PC-3 (cell line): ENCODE data around the gene SRGAP1. TPM values are rescaled to one million over a fixed set of nuclear protein-coding genes. Genes with fewer than 3 reads are reported as not detected.

Experiments
- ATAC-seq: fragments of 200-7000 bp; cut with Tn5 transposase; 2 replicates; pipeline ENCODE4 v1.9.1; 2020; ENCODE audit warnings: mild to moderate bottlenecking, moderate library complexity
- Bru-seq: library from RNA; stranded (reverse); fragments of 400-500 nt; gene quantifications from one replicate; lab custom pipeline; 2021; lab: Mats Ljungman, UMichigan
- BruChase-seq, 2 experiments: library from RNA; stranded (reverse); fragments of 400-500 nt; gene quantifications; one replicate each; lab custom pipeline; 2021; lab: Mats Ljungman, UMichigan
- BruUV-seq: library from RNA; stranded (reverse); fragments of 400-500 nt; replicated peaks from 2 replicates; lab custom pipeline; 2021; lab: Mats Ljungman, UMichigan
- CTCF ChIA-PET: fragments of 300-600 bp; sonication (Branson Sonifier 250); formaldehyde crosslinking; loops from one replicate; lab custom pipeline; 2022; ENCODE audit warnings: antibody characterized with exemption; lab: Charles Lee
- POLR2A ChIA-PET: fragments of 300-600 bp; sonication (Branson Sonifier 250); formaldehyde crosslinking; loops from one replicate; lab custom pipeline; 2022; ENCODE audit warnings: antibody characterized with exemption; ENCODE audit not compliant: unreplicated experiment; lab: Charles Lee
- DNase-seq: peaks from one replicate; pipeline ENCODE4 v3.0.0-alpha.2; 2015
- H2AFZ ChIP-seq: fragments of 300-600 bp; sonication (generic); 2 replicates; pipeline ENCODE4 v1.6.0; 2016; ENCODE audit warnings: antibody characterized with exemption, low read length
- H3F3A ChIP-seq: fragments of 300-600 bp; sonication (generic); one replicate; pipeline ENCODE4 v1.6.0; 2017; ENCODE audit warnings: antibody characterized with exemption, low read length, control low read depth, mild to moderate bottlenecking; ENCODE audit not compliant: unreplicated experiment
- H3K27ac ChIP-seq: fragments of 300-600 bp; sonication (generic); 2 replicates; pipeline ENCODE4 v1.5.1; 2016; ENCODE audit warnings: mild to moderate bottlenecking, low read length
- H3K27me3 ChIP-seq: fragments of 300-600 bp; sonication (generic); 2 replicates; pipeline ENCODE4 v1.6.1; 2016; ENCODE audit warnings: low read length, mixed read lengths
- H3K36me3 ChIP-seq: fragments of 300-600 bp; sonication (generic); 2 replicates; pipeline ENCODE4 v1.6.1; 2016; ENCODE audit warnings: low read depth, mixed run types, low read length, mixed read lengths
- H3K4me1 ChIP-seq: fragments of 300-600 bp; sonication (generic); 2 replicates; pipeline ENCODE4 v1.5.1; 2016; ENCODE audit warnings: low read length; ENCODE audit not compliant: insufficient read depth
- H3K4me2 ChIP-seq: fragments of 300-600 bp; sonication (generic); 2 replicates; pipeline ENCODE4 v1.6.0; 2016; ENCODE audit warnings: low read length
- H3K4me3 ChIP-seq: fragments of 300-600 bp; sonication (generic); 2 replicates; pipeline ENCODE4 v1.5.1; 2016; ENCODE audit warnings: mild to moderate bottlenecking, low read length, mixed read lengths
- H3K79me2 ChIP-seq: fragments of 300-600 bp; sonication (generic); 2 replicates; pipeline ENCODE4 v1.6.1; 2017; ENCODE audit warnings: low read length, mixed read lengths
- H3K9ac ChIP-seq: fragments of 300-600 bp; sonication (generic); 2 replicates; pipeline ENCODE4 v1.6.0; 2016; ENCODE audit warnings: mild to moderate bottlenecking, low read length
- H3K9me2 ChIP-seq: fragments of 300-600 bp; sonication (generic); replicated peaks from 2 replicates; pipeline ENCODE4 v1.6.1; 2016; ENCODE audit warnings: mixed run types, low read length, mixed read lengths
- H3K9me3 ChIP-seq: fragments of 300-600 bp; sonication (generic); 2 replicates; pipeline ENCODE4 v1.6.1; 2016; ENCODE audit warnings: low read length, mixed read lengths
- H4K20me1 ChIP-seq: fragments of 300-600 bp; sonication (generic); 2 replicates; pipeline ENCODE4 v1.6.1; 2016; ENCODE audit warnings: low read length, mixed read lengths
- CTCF ChIP-seq: fragments of 300-600 bp; sonication (generic); conservative IDR thresholded peaks from 2 replicates; pipeline ENCODE4 v1.5.1; 2017; ENCODE audit warnings: antibody characterized with exemption, low read depth, mild to moderate bottlenecking, low read length
- EZH2 ChIP-seq: fragments of 300-600 bp; sonication (generic); IDR thresholded peaks from one replicate; pipeline ENCODE4 v1.6.1; 2017; ENCODE audit warnings: antibody characterized with exemption, mild to moderate bottlenecking, low read length; ENCODE audit not compliant: unreplicated experiment
- EZH2phosphoT487 ChIP-seq: fragments of 300-600 bp; sonication (generic); IDR thresholded peaks from 2 replicates; pipeline ENCODE4 v1.6.1; 2018; ENCODE audit warnings: mild to moderate bottlenecking, antibody characterized with exemption, low read length, borderline replicate concordance
- intact Hi-C: fragments of 100-400 bp; cut with micrococcal nuclease; formaldehyde crosslinking; loops from 2 replicates; pipeline ENCODE4 v1.9.0; 2023
- long read RNA-seq: library from polyadenylated mRNA; unstranded; transcript quantifications from one replicate; pipeline ENCODE4 v2.0.0, GENCODE V29; 2021; ENCODE audit not compliant: unreplicated experiment
- total RNA-seq: library from RNA; depleted of rRNA; stranded (reverse); fragments of >200 nt; gene quantifications from 2 replicates; pipeline ENCODE4 v1.2.3, GENCODE V29; 2014; rRNA removed

Gene SRGAP1
- total RNA-seq (7.5 and 11.0 TPM in 2 replicates), Bru-seq, nascent RNA (percentile 93 among the genes with signal in this experiment), BruChase-seq, experiment 1, labeled RNA remaining after a 6-hour chase (percentile 80 among the genes with signal in this experiment), BruChase-seq, experiment 2, labeled RNA remaining after a 2-hour chase (percentile 84 among the genes with signal in this experiment)
- long read RNA-seq, full-length matches to known transcripts, result 12 of 100 reads
- long read RNA-seq, partial matches to known transcripts, result 43 of 100 reads
- long read RNA-seq, other reads (novel, unspliced or antisense), result 45 of 100 reads

GRCh38 chr12:63844391-63845341 is at the start of gene SRGAP1:
TSS of gene SRGAP1 (plus strand) at chr12:63844700. CDS start at chr12:63844817, 117 bp downstream.
- H3K27me3 ChIP-seq, result no peaks in the 10 kb centered on the region
- no peaks in the 10 kb centered on the region for H3F3A ChIP-seq
- peak within 1 kb of the TSS; percentile 84 for H2AFZ ChIP-seq
- DNase-seq (peak; percentile 51), ATAC-seq (peak; percentile 11)
- H3K4me1 ChIP-seq, result peaks cover 21% of the 10 kb centered on the region
- ChIA-PET CTCF (interaction anchor here (1.0 to 1.7 kb wide), 4 partner anchors 9 to 377 kb away, joined by 3 to 4 read pairs (median 3); partner anchors contain the start of gene KICS2), POLR2A (interaction anchor here (0.5 to 1.0 kb wide), 9 partner anchors 17 to 392 kb away, joined by 3 to 4 read pairs (median 3); no protein-coding TSS in a partner anchor)
- TSS peak; percentile 69 for BruUV-seq
- H3K79me2 ChIP-seq, result peaks cover 57% of the 10 kb centered on the region
- peak within 1 kb of the TSS; percentile 82 for H3K4me2 ChIP-seq
- peak within 1 kb of the TSS; percentile 61 for H3K27ac ChIP-seq
- H3K9me2 ChIP-seq, result no peaks in the 10 kb centered on the region
- H3K36me3 ChIP-seq, result no peaks in the 10 kb centered on the region
- peaks cover 6% of the 10 kb centered on the region; the same call in 1 of the 2 replicates for H4K20me1 ChIP-seq
- intact Hi-C loops, result loop anchor here (1.0 to 5.0 kb wide), 6 partner anchors 18 to 337 kb away; no protein-coding TSS in a partner anchor
- no peak for TF ChIP-seq CTCF
- no peak for TF ChIP-seq EZH2phosphoT487
- TF ChIP-seq EZH2, result no peak
- H3K9ac ChIP-seq, result peak within 1 kb of the TSS; percentile 86
- H3K4me3 ChIP-seq, result peak within 1 kb of the TSS; percentile 89
- H3K9me3 ChIP-seq, result no peaks in the 10 kb centered on the region

GRCh38 chr12:63795032-63795687 is 49.3 kb upstream of the SRGAP1 start:
- TF ChIP-seq EZH2 (no peak), EZH2phosphoT487 (no peak), CTCF (no peak)
- BruUV-seq, result no TSS peak

More at GRCh38 chr12:63795032-63795687, 49.3 kb upstream of the SRGAP1 start:
- Histone ChIP-seq H3K27me3 (no peaks in the 10 kb centered on the region), H3K9me3 (no peaks in the 10 kb centered on the region), H3F3A (no peaks in the 10 kb centered on the region), H4K20me1 (no peaks in the 10 kb centered on the region), H3K4me2 (no peak overlapping the region), H3K27ac (no peak overlapping the region), H3K4me3 (no peak overlapping the region), H2AFZ (no peak overlapping the region), H3K79me2 (no peaks in the 10 kb centered on the region), H3K36me3 (0 out of 2 replicates have a peak, but pooled peaks cover 5% of the 10 kb centered on the region), H3K9ac (no peak overlapping the region), H3K9me2 (no peaks in the 10 kb centered on the region), H3K4me1 (no peaks in the 10 kb centered on the region)
- ChIA-PET POLR2A (no interaction called here), CTCF (no interaction called here)
- no peak for DNase-seq
- ATAC-seq, result no peak
- intact Hi-C loops, result no loop called here
